ENCODE measurements around the gene PALLD.

PALLD gene

DNA sequence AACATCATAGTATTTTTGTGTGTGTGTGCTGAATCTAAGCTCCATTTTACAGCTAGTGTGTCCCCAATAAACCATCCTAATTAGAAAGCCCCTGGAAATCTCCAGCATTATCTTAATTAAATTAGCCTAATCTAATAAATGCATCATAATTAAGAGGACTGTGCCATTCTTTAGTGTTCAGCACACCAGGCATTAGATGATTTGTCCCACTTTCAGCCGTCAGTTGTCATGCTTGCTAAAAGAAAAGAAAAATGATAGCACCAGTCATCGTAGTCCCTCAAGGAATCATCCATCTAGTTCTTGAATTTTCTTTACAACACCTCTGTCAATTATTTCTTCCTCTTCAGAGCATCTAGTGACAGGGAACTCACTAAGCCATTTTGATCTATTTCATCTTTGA lies 155.9 kb downstream of the PALLD start:
- DNase-seq: no peak

GRCh38 chr4:168654104-168654847 lies 157.4 kb downstream of the PALLD start:
- peak; percentile 31 for DNase-seq

DNA sequence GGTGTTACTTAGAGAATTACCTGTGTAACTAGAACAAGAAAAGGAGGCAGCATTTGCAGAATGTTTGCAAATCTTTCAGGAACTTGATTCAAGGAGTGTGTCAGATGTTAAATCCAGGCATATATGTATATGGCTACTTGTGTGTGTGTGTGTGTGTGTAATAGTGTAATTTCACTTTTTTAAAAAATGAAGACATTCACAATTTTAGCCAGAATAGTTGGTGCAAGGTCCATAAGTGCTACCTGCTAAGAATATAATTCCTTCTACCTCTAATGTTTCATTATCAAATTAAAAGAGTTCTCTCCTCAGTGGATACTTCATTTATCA lies 158.0 kb downstream of the PALLD start:
- no peak for DNase-seq

DNA sequence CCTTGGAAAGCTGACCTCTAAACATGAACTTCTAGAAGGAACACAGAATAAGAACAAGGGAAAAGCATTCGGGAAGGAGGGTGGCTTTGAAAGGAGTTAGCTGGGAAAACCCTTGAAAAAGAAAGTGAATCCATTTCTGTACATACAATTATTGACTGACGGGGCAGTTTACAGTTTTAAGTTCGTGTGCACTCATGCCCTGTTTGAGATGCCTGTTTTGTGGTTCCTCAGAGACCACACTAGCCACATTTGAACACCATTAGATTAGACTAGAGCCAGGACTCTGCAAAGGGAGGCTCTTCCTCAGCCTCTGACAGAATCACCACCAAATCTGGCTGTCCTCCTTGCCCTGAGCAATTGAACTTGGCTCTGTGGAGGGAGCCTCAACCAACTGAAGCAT lies 158.3 kb downstream of the PALLD start:
- no peak for DNase-seq

GRCh38 chr4:168656055-168656660 lies 159.3 kb downstream of the PALLD start:
- peak; percentile 69 for DNase-seq

- no peak for DNase-seq
These were observed 160.2 kb downstream of the PALLD start for GRCh38 chr4:168656946-168657473.

GRCh38 chr4:168658751-168659150 lies 161.9 kb downstream of the PALLD start:
- DNase-seq: no peak

DNA sequence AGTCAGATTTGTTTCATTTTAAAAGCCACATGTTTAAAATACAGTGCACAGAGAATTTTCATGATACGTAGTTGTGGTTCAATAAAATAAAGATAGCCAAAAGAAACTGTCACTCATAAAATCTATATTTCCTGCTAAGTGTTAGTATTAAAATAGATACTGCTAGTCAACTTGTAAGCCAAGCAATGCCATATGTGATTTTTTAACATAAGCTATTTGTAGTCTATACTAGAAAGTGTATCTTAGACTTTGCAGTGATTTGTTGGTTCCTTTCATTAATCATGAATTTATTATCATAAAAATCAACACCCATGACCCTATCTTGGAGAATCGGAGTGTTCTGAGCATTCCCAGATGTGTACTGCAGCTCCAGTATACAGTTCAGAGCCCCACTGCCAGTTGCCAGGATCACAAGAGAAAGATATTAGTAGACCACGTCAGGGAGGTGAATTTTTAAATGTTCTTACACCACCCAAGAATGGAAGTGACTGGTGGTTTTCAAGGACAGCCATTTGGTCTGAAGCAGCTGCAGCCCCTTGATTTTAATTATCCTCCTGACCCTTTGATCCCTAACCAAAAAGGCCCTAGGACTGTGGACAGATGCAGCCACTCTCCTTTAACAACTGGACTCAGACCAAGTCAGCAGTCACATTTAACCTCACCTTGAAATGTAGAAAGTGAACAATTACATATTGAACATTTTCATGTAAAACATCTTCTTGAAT lies 163.1 kb downstream of the PALLD start:
- DNase-seq: no peak

- DNase-seq: no peak
These were observed 165.6 kb downstream of the PALLD start for GRCh38 chr4:168662297-168662984.

GRCh38 chr4:168664242-168664891 lies 167.5 kb downstream of the PALLD start:
- no peak for DNase-seq

- peak; percentile 83 for DNase-seq
These were observed 169.7 kb downstream of the PALLD start for GRCh38 chr4:168666531-168666930.

GRCh38 chr4:168667376-168667775 lies 170.5 kb downstream of the PALLD start:
- no peak for DNase-seq

DNA sequence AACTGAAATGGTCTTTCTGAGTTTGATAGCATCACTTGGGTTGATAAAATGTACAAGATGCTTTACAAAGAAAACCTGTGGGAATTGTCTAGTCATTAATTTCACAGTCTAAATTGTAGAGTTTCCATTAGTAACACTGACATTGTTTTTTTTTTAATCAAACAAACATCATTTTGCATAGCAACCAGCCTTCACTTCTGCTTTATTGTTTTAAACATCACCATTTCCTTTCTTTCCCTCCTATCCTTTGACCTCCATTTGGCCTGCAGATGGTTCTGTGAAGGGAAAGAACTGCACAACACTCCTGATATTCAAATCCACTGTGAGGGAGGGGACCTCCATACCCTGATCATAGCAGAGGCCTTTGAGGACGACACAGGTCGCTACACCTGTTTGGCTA lies 171.1 kb downstream of the PALLD start:
- no peak for DNase-seq

DNA sequence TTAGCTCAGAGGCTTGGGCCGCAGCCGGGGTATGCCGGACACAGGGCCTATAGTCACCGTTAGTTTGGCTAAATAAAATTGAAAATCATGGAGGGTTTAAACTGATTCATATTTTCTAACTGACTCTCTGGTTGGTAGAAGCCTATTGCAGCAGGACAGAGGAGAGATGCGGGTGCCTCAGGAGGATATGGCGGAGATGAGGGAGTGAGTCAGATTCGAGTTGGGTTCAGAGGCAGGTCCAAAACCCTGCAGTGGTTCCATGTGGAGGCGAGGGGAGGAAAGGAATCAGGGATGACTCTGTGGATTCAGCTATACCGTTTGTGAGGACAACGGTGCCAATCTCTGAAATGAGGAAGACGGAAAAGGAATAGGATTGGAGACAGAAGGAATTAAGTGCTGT lies 176.6 kb downstream of the PALLD start:
- no peak for DNase-seq

- DNase-seq: no peak
These were observed 177.4 kb downstream of the PALLD start for GRCh38 chr4:168674077-168674747.

GRCh38 chr4:168674866-168675265 lies 178.0 kb downstream of the PALLD start:
- no peak for DNase-seq

GRCh38 chr4:168677063-168677462 lies 180.2 kb downstream of the PALLD start:
- DNase-seq: no peak

- DNase-seq: no peak
These were observed 181.0 kb downstream of the PALLD start for GRCh38 chr4:168677879-168678278.

DNA sequence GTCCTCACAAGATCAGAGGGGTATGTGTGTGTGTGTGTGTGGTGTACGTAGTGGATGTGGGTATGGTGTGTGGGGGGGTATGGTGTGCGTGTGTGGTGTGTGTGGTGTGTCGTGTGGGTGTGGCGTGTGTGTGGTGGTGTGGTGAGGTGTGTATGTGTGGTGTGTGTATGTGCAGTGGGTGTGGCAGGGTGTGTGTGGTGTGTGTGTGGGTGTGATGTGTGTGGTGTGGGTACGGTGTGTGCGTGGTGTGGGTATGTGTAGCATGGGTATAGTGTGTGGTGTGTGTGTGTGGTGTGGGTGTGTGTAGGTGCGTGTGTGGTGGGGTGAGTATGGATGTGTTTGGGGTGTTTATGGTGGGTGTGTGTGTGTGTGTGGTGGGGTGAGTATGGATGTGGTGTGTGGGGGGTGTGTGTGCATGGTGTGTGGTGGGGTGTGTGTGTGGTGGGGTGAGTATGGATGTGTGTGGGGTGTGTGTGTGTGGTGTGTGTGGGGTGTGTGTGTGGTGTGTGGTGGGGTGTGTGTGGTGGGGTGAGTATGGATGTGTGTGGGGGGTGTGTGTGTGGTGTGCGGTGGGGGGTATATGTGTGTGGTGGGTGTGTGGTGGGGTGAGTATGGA lies 182.0 kb downstream of the PALLD start:
- DNase-seq: no peak

- DNase-seq: no peak
These were observed 182.5 kb downstream of the PALLD start for GRCh38 chr4:168679397-168679796.

DNA sequence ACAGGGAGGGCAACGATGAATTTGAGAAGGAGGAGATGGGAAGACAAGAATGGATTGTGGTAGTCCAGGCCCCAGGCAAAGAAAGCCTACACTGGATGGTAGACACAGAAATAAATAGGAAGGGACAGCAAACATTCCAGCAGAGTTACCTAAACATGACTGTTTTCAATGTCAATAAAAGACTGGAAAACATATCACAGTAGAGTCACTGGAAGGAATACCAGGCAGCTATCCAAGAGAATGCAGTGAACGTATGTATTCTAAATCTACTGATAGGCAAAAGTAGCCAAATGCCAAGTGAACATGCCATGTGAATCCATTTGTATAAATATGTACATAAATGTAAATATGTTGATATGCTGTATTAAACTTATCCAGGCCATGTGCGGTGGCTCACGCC lies 183.0 kb downstream of the PALLD start:
- DNase-seq: peak; percentile 46

All from EL (cell line).